Neural crest cell (in vitro differentiated cells): ENCODE data around the gene ADSS1. TPM values are rescaled to one million over a fixed set of nuclear protein-coding genes. Genes with fewer than 3 reads are reported as not detected.

Source experiments
- DNase-seq: peaks from one replicate; pipeline ENCODE4 v3.0.0; 2021; ENCODE audit warnings: low read depth, mixed read lengths, low spot score
- H3K27ac Mint-ChIP-seq: one replicate; pipeline ENCODE4 v1.8.0; 2021; ENCODE audit warnings: mild to moderate bottlenecking, mixed read lengths; ENCODE audit not compliant: unreplicated experiment
- H3K27me3 Mint-ChIP-seq: 2 replicates; pipeline ENCODE4 v1.8.0; 2021; ENCODE audit warnings: low read depth, mild to moderate bottlenecking, mixed read lengths
- H3K36me3 Mint-ChIP-seq: 2 replicates; pipeline ENCODE4 v1.8.0; 2021; ENCODE audit warnings: low read depth, mild to moderate bottlenecking, mixed read lengths
- H3K4me1 Mint-ChIP-seq: 2 replicates; pipeline ENCODE4 v1.8.0; 2021; ENCODE audit warnings: mixed read lengths
- H3K4me3 Mint-ChIP-seq: one replicate; pipeline ENCODE4 v1.8.0; 2021; ENCODE audit warnings: mild to moderate bottlenecking, mixed read lengths
- H3K9me3 Mint-ChIP-seq: 2 replicates; pipeline ENCODE4 v1.8.0; 2021; ENCODE audit warnings: mixed read lengths
- total RNA-seq: library from RNA; stranded (reverse); gene quantifications from 2 replicates; pipeline ENCODE4 v1.2.1, GENCODE V29; 2021
- TF ChIP-seq, protein P1 (sequence below): fragments of 200-600 bp; sonication (generic); conservative IDR thresholded peaks from 2 replicates; pipeline ENCODE4 v1.5.0; 2021; ENCODE audit warnings: antibody characterized with exemption, mild to moderate bottlenecking

Gene ADSS1
- total RNA-seq, 1 donor from 2014 or later: 5.0 TPM

DNA sequence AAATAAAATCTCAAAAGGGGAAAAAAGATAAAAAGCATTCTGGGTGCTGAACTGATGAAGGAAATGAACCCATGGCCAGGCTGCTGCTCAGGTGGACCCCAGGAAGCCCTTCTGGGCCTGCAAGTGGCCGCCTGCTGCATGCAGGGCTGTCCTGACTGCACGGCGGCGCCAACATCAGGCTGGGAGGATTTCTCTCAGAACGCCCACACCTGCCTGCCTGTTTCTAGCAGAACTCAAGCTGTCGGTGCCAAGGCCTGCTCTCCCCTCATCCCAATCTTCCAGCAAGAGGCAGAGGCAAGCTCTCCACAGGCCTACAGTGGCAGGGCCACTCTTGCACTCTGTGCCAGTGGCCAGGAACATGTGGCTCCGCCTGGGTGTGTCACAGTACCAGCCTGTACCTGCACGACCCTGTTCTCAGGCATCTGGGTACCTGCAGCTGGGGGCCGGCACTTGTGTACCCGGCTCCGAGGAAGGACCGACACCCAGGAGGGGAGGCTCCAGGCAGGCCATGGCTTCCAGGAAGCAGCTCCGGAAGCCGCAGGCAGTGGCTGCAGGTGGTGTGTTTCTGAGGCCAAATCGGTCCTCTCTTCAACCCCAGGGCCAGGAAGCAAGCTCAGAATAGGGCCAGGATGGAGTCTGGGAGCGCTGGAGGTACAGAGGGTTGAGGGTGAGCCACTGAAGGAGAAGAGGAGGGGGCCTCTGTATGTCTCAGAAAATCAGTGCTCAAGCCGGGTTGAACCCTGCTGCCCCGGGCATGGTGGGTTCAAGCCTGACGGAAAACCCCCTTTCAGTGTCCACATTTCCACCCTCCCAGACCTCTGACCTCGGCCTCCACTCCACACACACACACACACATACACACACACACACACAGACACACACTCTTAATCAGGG is 37.2 kb upstream of the ADSS1 start:
- peaks cover 39% of the 10 kb centered on the region for H3K4me1 Mint-ChIP-seq
- no peak for DNase-seq
- no peak overlapping the region for H3K4me3 Mint-ChIP-seq
- no peak overlapping the region for H3K27ac Mint-ChIP-seq
- H3K27me3 Mint-ChIP-seq: no peaks in the 10 kb centered on the region
- H3K36me3 Mint-ChIP-seq: no peaks in the 10 kb centered on the region
- TF ChIP-seq, protein P1, sequence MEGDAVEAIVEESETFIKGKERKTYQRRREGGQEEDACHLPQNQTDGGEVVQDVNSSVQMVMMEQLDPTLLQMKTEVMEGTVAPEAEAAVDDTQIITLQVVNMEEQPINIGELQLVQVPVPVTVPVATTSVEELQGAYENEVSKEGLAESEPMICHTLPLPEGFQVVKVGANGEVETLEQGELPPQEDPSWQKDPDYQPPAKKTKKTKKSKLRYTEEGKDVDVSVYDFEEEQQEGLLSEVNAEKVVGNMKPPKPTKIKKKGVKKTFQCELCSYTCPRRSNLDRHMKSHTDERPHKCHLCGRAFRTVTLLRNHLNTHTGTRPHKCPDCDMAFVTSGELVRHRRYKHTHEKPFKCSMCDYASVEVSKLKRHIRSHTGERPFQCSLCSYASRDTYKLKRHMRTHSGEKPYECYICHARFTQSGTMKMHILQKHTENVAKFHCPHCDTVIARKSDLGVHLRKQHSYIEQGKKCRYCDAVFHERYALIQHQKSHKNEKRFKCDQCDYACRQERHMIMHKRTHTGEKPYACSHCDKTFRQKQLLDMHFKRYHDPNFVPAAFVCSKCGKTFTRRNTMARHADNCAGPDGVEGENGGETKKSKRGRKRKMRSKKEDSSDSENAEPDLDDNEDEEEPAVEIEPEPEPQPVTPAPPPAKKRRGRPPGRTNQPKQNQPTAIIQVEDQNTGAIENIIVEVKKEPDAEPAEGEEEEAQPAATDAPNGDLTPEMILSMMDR: no peak
- peaks cover 6% of the 10 kb centered on the region for H3K9me3 Mint-ChIP-seq

DNA sequence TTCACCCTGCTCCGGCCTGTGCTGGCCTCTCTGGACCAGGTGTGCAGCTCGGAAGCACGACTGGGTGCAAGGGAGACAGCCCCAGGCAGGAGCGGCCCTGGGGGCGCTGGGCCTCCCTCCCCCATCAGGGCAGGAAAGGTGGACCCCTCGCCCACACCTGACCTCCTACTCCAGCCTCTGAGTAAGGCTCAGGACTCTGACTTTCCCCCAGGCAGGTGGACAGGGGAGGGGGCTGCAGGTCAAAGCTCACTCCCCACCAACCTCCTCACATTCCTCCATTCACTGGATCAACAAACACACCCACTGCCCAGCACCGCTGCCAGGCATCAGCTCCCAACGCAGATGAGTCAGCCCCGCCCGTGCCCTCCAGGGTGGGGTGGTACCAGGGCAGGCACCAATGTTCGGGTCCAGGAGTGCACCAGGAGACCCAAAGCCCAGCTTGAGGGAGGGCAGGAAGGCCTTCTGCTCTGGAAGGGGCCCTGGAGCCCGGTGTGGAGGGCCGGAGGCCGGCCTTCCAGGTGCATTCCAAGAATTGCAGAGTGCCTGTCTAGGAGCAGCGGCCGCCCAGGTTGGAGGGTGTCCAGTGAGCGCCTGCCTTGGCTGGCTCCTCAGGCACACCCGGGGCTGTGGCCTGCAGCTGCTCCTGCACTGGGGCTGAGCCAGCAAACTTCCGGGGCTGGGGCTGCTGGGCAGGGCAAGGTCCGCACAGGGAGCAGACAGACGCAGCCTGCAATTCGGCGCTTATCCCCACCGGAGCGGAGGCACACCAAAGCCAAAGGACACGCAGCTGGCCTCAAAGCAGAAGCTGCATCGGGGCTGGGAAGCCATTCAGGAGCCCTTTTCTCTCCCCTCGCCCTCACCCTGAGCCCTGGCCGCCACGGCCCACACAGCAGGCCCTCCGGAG is 36.2 kb upstream of the ADSS1 start:
- no peak for DNase-seq
- peak overlapping the region; percentile 73 for H3K4me3 Mint-ChIP-seq
- peaks cover 6% of the 10 kb centered on the region for H3K9me3 Mint-ChIP-seq
- peaks cover 29% of the 10 kb centered on the region for H3K4me1 Mint-ChIP-seq
- H3K27ac Mint-ChIP-seq: no peak overlapping the region
- H3K36me3 Mint-ChIP-seq: no peaks in the 10 kb centered on the region
- no peaks in the 10 kb centered on the region for H3K27me3 Mint-ChIP-seq
- TF ChIP-seq, protein P1: no peak

DNA sequence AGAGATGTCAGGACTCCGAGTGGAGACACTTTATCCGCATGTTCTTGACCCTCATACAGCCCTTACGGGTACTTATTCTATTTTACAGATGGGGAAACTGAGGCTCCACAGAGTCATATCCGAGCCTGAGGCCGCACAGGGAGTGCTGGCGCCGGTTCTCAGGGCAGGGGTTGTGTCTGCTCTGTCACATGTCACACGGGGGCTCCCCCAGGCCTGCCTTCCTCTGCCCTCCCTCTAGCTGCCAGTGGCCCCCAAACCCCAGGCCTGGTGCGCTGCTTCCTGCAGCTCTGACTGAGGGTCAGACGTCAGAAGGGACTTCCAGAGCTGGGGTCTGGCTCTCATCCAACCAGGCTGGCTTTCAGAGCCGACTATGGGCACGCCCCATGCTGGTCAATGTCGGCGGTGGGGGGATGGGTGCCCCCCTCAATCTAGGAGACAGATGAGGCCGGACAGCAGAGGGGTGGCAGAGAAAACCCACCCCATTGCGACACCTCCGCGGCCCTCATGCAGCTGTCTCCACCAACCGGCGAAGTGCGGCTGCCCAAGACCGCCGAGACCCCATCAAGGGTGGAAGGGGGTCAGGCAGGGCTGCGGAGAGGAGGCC is 35.4 kb upstream of the ADSS1 start:
- Mint-ChIP-seq H3K9me3 (peaks cover 6% of the 10 kb centered on the region), H3K36me3 (no peaks in the 10 kb centered on the region), H3K27ac (no peak overlapping the region), H3K4me3 (peak overlapping the region; percentile 73), H3K27me3 (no peaks in the 10 kb centered on the region), H3K4me1 (peaks cover 25% of the 10 kb centered on the region)
- TF ChIP-seq, protein P1: no peak
- no peak for DNase-seq

DNA sequence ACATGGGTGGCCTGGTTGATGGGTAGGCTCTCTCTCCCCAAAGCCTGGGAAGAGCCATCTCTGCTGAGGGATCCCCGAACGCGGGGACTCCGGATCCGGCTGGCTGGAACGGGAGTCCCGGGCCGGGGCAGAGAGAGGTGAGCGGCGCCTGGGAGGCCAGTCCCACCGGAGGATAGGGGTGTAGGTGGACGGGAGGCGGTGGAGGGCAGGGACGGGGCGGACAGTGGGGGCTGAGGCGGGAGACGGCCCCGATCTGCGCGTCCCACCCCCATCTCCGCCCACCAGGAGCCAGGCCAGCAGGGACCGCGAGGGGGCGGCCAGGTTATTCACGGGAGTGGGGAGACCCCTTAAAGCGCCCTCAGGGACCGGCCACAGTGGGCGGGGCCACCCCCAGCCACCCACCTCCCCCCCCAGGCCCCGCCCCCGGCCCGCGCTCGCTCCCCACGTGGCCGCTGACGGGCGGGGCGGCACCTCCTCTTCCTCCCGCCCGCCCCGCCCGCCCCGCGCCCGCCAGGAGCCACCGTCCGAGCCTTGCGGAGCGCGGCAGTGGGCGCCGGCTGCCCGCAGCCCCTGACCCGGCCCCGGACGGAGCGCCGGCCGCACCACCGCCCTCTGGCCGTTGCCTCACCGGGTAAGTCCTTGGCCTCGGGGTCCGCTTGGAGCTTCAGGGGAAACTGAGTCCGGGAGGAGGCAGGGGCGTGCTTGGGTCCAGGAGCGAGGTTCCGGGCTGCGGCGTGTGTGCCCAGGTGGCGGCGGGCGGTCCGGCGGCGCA is 34.7 kb upstream of the ADSS1 start, which contains the start of gene INF2:
Gene INF2 (plus strand): TSS at position 510 of the 772 bp plus-strand sequence. CDS start 11,748 bp downstream, outside the sequence.
- Mint-ChIP-seq H3K4me1 (peaks cover 25% of the 10 kb centered on the region), H3K9me3 (peaks cover 6% of the 10 kb centered on the region), H3K4me3 (peak within 1 kb of the TSS; percentile 76), H3K36me3 (no peaks in the 10 kb centered on the region), H3K27me3 (no peaks in the 10 kb centered on the region), H3K27ac (no peak within 1 kb of the TSS)
- DNase-seq: no peak
- TF ChIP-seq, protein P1: peak; percentile 27
